GM21447 (cell line): ENCODE measurements around the gene DPYD.

Experiments used
- ATAC-seq: cut with Tn5 transposase; IDR thresholded peaks from one replicate; pipeline ENCODE4 v1.9.1; 2021; ENCODE audit not compliant: unreplicated experiment

The DPYD gene

DNA sequence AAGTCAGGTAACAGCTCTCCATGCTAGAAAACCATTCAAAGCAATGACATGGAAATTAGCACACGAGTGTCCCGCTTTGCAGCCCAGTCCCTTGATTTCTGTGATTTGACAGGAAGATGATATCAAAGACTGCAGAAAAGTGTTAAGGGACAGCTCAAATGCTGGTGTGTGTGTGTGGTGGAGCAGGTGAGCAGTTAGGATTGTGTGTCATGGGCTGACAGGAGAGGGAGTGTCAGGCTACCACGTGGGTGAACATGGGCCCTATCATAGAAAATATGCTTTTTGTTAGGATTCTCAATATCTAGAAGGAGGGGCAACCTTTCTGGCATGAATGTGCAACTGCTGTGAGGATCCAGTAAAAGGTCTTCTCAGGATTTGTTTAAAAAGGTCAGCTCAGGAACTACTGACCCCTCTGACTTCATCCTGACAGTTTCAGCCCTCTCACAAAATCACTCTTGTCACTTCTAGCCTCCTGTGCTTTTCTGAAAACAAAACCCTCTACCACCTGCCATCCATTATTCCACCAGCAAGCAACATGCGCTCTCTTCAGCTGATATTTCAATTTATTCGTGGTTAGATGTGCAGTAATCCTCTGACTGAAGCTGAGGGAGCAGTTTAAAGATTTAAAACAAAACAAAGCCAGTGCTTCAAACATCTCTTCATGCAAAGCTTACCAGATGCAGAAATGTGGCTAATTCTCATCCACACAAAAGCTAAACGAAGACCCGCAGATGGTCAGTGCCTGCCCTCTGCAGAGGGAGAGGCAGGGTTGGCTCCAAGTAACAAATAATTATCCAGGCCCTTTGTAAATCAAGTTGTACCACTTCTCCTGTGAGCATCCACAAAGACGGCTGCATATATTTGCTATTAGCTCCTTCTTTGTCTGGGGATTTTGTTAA, 801.3 kb downstream of the DPYD start:
- no peak for ATAC-seq

GRCh38 chr1:97114842-97115241, 806.0 kb downstream of the DPYD start:
- no peak for ATAC-seq

- no peak for ATAC-seq
Measured at GRCh38 chr1:97112442-97112841, 808.4 kb downstream of the DPYD start.

DNA sequence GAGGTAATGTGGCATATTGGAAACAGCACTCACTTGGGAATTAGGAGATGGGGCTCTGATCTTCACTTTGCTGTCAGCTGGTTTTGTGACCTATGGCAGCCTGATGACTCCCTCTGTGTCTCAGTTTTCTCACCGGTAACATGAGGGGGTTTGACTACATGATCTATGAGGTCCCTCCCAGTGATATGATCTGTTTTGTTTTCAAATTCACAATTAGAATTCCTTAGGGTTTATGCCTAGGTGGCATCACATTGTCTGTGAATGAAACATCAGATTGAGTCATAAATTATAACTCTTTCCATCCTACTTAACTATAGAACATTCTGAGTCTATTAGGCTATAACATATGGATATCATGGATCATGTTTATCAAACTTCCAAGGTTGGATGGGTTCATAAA, 812.7 kb downstream of the DPYD start:
- no peak for ATAC-seq

- ATAC-seq: no peak
Measured at GRCh38 chr1:97105531-97105930, 815.3 kb downstream of the DPYD start.

- ATAC-seq: no peak
Measured at GRCh38 chr1:97101509-97101908, 819.3 kb downstream of the DPYD start.

DNA sequence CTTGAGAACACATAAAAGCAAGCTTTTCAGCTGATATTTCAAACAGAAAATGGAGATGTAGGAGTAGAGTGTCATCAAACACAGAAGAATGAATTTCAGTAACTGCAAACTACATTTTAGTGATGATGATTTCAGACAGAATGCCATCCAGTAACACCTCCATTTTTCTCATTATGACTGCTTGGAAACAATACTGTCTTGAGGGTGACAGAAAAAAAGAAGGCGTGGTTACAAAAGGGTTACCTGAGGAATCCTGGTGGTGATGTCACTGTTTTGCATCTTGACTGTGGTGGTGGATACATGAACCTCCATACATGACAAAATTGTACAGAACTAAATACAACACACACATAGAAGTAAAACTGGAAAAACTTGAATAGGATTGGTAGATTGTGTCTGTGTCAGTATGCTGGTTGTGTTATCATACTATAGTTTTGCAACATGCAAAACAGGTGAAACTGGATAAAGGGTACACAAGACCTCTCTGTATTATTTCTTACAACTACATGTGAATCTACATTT, 823.4 kb downstream of the DPYD start:
- ATAC-seq: no peak

DNA sequence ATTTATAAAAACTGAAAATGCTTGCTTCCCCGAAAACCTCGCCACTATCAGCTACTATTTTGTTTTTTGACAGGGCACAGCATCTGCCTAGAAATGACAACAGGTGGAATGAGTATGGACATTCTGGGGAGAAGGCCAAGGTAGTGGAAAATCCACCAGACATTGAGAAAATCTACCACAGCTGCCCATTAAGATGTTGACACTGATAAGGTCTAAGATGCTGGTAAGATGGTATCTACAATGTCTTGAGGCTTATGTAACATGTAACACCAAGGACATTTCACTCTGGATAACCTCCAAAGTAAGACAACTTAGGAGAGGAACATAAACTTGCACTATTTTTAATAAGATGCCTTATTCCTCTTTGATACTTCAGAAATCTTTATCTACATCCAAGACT, 825.1 kb downstream of the DPYD start:
- no peak for ATAC-seq

GRCh38 chr1:97094247-97094972, 826.4 kb downstream of the DPYD start:
- no peak for ATAC-seq

DNA sequence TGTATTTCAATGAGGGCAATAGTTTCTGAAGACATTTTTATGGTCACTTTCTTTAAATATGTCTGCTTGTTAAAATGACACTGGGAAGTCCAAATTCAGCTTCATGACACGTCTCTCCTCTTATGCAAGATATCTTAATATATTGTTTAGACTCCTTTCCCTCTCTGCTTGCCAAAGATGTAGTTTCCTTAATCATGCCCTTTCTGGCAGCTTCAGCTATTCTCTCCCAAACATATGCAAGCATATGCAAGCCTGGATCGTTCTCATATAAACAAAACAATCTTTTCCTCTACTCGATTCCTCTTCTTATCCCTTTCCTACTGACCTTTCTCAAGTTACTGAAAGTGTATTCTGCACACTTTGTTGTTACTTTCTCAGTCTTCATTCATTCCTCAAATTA, 827.1 kb downstream of the DPYD start:
- no peak for ATAC-seq

DNA sequence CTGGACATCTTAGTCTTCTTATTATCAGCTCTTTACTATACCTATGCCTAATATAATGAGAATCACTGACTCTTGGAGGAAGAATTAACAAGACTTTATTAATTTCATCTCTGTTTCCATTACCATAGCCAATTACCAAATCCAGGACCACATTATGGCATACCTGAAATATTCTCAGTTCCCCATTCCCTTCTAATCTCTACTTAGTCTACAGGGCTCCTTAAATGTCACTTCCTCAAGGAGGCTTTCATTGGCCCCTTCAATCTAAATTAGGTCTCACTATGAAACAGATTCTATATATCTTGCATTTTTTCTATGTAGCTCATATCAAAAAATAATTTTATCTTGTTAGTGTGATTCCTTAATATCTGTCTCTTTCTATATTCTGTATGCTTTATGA, 828.0 kb downstream of the DPYD start:
- ATAC-seq: no peak

- ATAC-seq: no peak
Measured at GRCh38 chr1:97091679-97092078, 829.2 kb downstream of the DPYD start.

GRCh38 chr1:97091263-97091662, 829.6 kb downstream of the DPYD start:
- ATAC-seq: no peak

DNA sequence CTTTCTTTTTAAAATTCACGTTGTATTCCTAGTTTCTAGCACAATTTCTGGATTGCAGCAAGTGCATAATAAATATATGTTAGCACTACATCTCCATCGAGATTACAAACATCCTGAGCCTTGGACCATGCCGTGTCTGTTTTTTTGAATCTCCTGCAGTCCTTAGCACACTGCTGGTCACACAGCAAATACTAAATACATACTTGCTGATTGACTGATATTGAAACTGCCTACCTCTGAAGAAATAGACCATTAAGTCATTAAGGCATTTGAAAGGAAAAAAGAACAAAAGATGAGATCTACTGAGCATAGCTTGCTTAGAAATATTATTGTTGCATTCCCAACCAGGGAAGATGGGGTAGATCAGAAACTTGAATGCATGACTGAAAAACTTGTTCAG, 830.1 kb downstream of the DPYD start:
- ATAC-seq: no peak

GRCh38 chr1:97089173-97089572, 831.7 kb downstream of the DPYD start:
- ATAC-seq: no peak

GRCh38 chr1:97088391-97088790, 832.4 kb downstream of the DPYD start:
- ATAC-seq: no peak

DNA sequence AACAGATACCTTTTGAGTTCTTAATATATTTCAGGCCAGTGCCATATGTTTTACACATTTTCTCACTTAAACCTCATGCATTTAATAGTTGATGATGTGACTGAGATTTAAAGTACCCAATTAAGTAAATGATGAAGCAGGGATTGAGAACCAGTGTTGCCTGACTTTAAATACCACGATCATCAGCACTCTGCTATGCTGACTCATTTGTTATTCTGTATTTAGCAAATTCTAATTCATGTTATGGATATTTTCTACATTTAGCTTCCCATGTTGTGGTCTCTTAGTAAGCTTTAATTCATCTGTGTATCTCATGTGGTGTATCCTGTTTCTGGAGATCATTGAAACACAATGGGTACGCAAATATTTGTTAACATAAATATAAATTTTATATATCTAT, 836.3 kb downstream of the DPYD start:
- no peak for ATAC-seq

GRCh38 chr1:97082160-97082848, 838.5 kb downstream of the DPYD start:
- ATAC-seq: no peak

GRCh38 chr1:97078872-97079271, 842.0 kb downstream of the DPYD start:
- ATAC-seq: no peak

- ATAC-seq: no peak
Measured at GRCh38 chr1:97077221-97077620, 843.6 kb downstream of the DPYD start.

- ATAC-seq: no peak
Measured at GRCh38 chr1:97074771-97075170, 846.1 kb downstream of the DPYD start.

GRCh38 chr1:97073936-97074335, 846.9 kb downstream of the DPYD start:
- no peak for ATAC-seq
